HepG2 (cell line): Measurements from ENCODE around the gene CEP128. TPM values are rescaled to one million over a fixed set of nuclear protein-coding genes. Genes with fewer than 3 reads are reported as not detected.

Source experiments
- ATF7-NPFF ChIP-seq: sonication (generic); formaldehyde crosslinking; IDR thresholded peaks from 2 replicates; pipeline ENCODE4 v1.8.1; 2023; ENCODE audit warnings: mild to moderate bottlenecking, low read depth, missing genetic modification reagents, moderate library complexity
- GATA4 ChIP-seq: sonication (generic); IDR thresholded peaks from 2 replicates; pipeline ENCODE4 v1.6.1; 2016; ENCODE audit warnings: antibody characterized with exemption, low read depth, borderline replicate concordance
- PHF21A ChIP-seq: sonication (generic); formaldehyde crosslinking; IDR thresholded peaks from 2 replicates; pipeline ENCODE4 v1.5.0; 2020; ENCODE audit warnings: mild to moderate bottlenecking, missing genetic modification reagents
- SAP130 ChIP-seq: IDR thresholded peaks from 2 replicates; pipeline ENCODE4 v1.6.1; 2016; ENCODE audit warnings: low read depth
- SP5 ChIP-seq: IDR thresholded peaks from 2 replicates; pipeline ENCODE4 v1.6.1; 2016; ENCODE audit warnings: low read depth, borderline replicate concordance
- XRCC5 ChIP-seq: fragments of 200-400 bp; formaldehyde crosslinking; optimal IDR thresholded peaks from 2 replicates; pipeline ENCODE3; 2017; ENCODE audit warnings: mild to moderate bottlenecking, low read length
- ZBTB20 ChIP-seq: sonication (generic); formaldehyde crosslinking; IDR thresholded peaks from 2 replicates; pipeline ENCODE4 v1.8.1; 2023; ENCODE audit warnings: missing genetic modification reagents, low read depth, mild to moderate bottlenecking, borderline replicate concordance
- ZNF431 ChIP-seq: sonication (generic); formaldehyde crosslinking; IDR thresholded peaks from 2 replicates; pipeline ENCODE4 v1.9.0; 2022; ENCODE audit warnings: missing genetic modification reagents, low read depth, mild to moderate bottlenecking, borderline replicate concordance
- ZSCAN29 ChIP-seq: sonication (generic); formaldehyde crosslinking; conservative IDR thresholded peaks from 2 replicates; pipeline ENCODE4 v1.4.0; 2020; ENCODE audit warnings: mild to moderate bottlenecking, missing genetic modification reagents
- polyA plus RNA-seq, 8 experiments: library from polyadenylated mRNA; depleted of rRNA in 3 of 8; stranded (reverse) in 7 of 8; unstranded in 1 of 8; fragments of >200 nt; fragmentation: Illumina TruSeq in 4 of 8; extraction: Trizol in 4 of 8; gene quantifications; 2 replicates each; pipeline versions ENCODE4 v1.2.1 to v1.2.3, GENCODE V29; 2011 to 2016; ENCODE audit warnings: low read depth in 4 of 8, missing spikeins in 1 of 8, mixed read lengths in 1 of 8; ENCODE audit not compliant: insufficient read depth in 1 of 8
- total RNA-seq, 5 experiments: library from RNA; depleted of rRNA; stranded (reverse); fragments of >200 nt; fragmentation: Illumina TruSeq; extraction: Trizol; gene quantifications; 2 replicates each; pipeline ENCODE4 v1.2.3, GENCODE V29; 2016; ENCODE audit warnings: low read depth in 1 of 5
- TF ChIP-seq, protein P1 (sequence below): sonication (generic); formaldehyde crosslinking; IDR thresholded peaks from 2 replicates; pipeline ENCODE4 v1.8.1; 2023; ENCODE audit warnings: mild to moderate bottlenecking, missing genetic modification reagents, borderline replicate concordance
- TF ChIP-seq, protein P2 (sequence below): sonication (generic); formaldehyde crosslinking; IDR thresholded peaks from 2 replicates; pipeline ENCODE4 v1.4.0; 2020; ENCODE audit warnings: mild to moderate bottlenecking, missing genetic modification reagents
- TF ChIP-seq, protein P3 (sequence below): sonication (generic); formaldehyde crosslinking; IDR thresholded peaks from 2 replicates; pipeline ENCODE4 v1.5.1; 2020; ENCODE audit warnings: mild to moderate bottlenecking, missing genetic modification reagents, borderline replicate concordance
- TF ChIP-seq, protein P4 (sequence below): sonication (generic); formaldehyde crosslinking; IDR thresholded peaks from 2 replicates; pipeline ENCODE4 v1.8.1; 2023; ENCODE audit warnings: mild to moderate bottlenecking, moderate library complexity, missing genetic modification reagents
- TF ChIP-seq, protein P5 (sequence below), 2 experiments: sonication (generic) in 1 of 2; formaldehyde crosslinking in 1 of 2; IDR thresholded peaks; 2 replicates each; pipeline versions ENCODE4 v1.4.0 to v1.6.1; 2016 to 2020; ENCODE audit warnings: borderline replicate concordance in 1 of 2, low read depth in 1 of 2, mild to moderate bottlenecking in 1 of 2, missing genetic modification reagents in 1 of 2

The CEP128 gene
- total and polyA plus RNA-seq, 2 of the 13 experiments (the other 11 are each of a cell fraction or from before 2014, with no cell fraction given): 1.3 to 7.5 TPM

DNA sequence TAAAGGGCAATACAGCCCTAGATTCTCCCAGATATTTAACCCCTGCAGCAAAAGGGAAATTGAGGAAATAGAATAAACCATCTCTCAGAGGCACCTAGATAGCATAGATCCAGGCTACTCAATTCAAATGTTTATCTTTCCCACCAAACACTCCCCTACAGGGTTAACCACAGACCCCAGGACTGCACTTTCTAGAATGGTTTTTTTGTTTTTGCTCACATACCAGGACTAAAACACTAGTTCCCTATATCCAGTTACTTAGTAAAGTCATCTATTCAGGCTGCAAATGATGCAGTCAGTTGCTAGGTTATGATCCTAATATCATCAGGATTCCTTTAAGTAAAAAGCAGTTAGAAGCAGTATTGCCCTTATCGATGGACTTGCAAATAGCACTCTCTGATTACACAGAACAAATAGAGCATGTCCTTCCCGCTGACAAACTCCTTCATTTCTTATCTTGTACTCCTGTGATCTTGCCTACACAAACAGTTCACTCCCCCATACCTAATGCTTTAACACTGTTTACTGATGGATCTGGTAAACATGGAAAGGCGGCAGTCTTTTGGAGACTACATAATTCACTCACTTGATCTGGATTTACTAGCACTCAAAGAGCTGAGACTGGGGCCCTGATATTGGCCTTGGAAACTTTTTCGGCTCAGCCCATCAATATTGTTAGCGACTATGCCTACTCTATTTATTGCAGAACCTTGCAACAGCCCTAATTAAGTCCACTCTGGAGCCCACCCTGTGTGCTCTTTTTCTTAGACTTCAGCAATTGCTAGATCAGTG is 473.0 kb downstream of the CEP128 start (continued):
- TF ChIP-seq, protein P1, sequence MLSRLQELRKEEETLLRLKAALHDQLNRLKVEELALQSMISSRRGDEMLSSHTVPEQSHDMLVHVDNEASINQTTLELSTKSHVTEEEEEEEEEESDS (CRISPR knock-in tag): 0 out of 2 replicates have a peak, but pooled peaks have one; percentile 72
- TF ChIP-seq GATA4 (peak; percentile 100), SP5 (CRISPR knock-in tag) (peak; percentile 98), ATF7-NPFF (CRISPR knock-in tag) (no peak), PHF21A (CRISPR knock-in tag) (peak; percentile 71; the same call in 1 of the 2 replicates), ZBTB20 (CRISPR knock-in tag) (peak; percentile 81; the same call in 1 of the 2 replicates), ZNF431 (CRISPR knock-in tag) (peak; percentile 77; the same call in 1 of the 2 replicates), SAP130 (peak; percentile 69; the same call in 1 of the 2 replicates), ZSCAN29 (CRISPR knock-in tag) (peak; percentile 75; the same call in 1 of the 2 replicates), XRCC5 (peak; percentile 15)
- TF ChIP-seq, protein P2, sequence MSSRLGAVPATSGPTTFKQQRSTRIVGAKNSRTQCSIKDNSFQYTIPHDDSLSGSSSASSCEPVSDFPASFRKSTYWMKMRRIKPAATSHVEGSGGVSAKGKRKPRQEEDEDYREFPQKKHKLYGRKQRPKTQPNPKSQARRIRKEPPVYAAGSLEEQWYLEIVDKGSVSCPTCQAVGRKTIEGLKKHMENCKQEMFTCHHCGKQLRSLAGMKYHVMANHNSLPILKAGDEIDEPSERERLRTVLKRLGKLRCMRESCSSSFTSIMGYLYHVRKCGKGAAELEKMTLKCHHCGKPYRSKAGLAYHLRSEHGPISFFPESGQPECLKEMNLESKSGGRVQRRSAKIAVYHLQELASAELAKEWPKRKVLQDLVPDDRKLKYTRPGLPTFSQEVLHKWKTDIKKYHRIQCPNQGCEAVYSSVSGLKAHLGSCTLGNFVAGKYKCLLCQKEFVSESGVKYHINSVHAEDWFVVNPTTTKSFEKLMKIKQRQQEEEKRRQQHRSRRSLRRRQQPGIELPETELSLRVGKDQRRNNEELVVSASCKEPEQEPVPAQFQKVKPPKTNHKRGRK: no peak
- TF ChIP-seq, protein P3, sequence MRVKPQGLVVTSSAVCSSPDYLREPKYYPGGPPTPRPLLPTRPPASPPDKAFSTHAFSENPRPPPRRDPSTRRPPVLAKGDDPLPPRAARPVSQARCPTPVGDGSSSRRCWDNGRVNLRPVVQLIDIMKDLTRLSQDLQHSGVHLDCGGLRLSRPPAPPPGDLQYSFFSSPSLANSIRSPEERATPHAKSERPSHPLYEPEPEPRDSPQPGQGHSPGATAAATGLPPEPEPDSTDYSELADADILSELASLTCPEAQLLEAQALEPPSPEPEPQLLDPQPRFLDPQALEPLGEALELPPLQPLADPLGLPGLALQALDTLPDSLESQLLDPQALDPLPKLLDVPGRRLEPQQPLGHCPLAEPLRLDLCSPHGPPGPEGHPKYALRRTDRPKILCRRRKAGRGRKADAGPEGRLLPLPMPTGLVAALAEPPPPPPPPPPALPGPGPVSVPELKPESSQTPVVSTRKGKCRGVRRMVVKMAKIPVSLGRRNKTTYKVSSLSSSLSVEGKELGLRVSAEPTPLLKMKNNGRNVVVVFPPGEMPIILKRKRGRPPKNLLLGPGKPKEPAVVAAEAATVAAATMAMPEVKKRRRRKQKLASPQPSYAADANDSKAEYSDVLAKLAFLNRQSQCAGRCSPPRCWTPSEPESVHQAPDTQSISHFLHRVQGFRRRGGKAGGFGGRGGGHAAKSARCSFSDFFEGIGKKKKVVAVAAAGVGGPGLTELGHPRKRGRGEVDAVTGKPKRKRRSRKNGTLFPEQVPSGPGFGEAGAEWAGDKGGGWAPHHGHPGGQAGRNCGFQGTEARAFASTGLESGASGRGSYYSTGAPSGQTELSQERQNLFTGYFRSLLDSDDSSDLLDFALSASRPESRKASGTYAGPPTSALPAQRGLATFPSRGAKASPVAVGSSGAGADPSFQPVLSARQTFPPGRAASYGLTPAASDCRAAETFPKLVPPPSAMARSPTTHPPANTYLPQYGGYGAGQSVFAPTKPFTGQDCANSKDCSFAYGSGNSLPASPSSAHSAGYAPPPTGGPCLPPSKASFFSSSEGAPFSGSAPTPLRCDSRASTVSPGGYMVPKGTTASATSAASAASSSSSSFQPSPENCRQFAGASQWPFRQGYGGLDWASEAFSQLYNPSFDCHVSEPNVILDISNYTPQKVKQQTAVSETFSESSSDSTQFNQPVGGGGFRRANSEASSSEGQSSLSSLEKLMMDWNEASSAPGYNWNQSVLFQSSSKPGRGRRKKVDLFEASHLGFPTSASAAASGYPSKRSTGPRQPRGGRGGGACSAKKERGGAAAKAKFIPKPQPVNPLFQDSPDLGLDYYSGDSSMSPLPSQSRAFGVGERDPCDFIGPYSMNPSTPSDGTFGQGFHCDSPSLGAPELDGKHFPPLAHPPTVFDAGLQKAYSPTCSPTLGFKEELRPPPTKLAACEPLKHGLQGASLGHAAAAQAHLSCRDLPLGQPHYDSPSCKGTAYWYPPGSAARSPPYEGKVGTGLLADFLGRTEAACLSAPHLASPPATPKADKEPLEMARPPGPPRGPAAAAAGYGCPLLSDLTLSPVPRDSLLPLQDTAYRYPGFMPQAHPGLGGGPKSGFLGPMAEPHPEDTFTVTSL (CRISPR knock-in tag): peak; percentile 99
- TF ChIP-seq, protein P4, sequence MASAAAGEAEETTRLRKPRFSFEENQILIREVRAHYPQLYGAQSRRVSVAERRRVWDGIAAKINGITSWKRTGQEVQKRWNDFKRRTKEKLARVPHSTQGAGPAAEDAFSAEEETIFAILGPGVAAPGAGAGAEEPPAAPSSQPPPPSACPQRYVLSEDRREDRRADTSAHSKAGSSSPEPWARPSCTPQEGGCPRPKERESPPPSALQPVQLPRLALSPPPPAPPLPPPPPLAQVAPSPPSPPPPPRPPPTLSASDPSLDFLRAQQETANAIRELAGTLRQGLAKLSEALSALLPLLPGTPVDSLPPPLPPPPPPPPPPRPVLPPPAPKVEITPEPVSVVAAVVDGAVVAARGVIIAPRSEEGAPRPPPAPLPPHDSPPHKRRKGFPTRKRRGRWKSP: peak; percentile 69; the same call in 1 of the 2 replicates
- TF ChIP-seq, protein P5, sequence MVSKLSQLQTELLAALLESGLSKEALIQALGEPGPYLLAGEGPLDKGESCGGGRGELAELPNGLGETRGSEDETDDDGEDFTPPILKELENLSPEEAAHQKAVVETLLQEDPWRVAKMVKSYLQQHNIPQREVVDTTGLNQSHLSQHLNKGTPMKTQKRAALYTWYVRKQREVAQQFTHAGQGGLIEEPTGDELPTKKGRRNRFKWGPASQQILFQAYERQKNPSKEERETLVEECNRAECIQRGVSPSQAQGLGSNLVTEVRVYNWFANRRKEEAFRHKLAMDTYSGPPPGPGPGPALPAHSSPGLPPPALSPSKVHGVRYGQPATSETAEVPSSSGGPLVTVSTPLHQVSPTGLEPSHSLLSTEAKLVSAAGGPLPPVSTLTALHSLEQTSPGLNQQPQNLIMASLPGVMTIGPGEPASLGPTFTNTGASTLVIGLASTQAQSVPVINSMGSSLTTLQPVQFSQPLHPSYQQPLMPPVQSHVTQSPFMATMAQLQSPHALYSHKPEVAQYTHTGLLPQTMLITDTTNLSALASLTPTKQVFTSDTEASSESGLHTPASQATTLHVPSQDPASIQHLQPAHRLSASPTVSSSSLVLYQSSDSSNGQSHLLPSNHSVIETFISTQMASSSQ (IDR thresholded peaks at IDR 0.05; ENCODE audit: low read depth): peak; percentile 80
- TF ChIP-seq, protein P5 (CRISPR knock-in tag; IDR thresholded peaks at IDR 0.05; ENCODE audit: borderline replicate concordance): peak; percentile 93
